Measurements from ENCODE around the gene NUDT8. TPM values are rescaled to one million over a fixed set of nuclear protein-coding genes. Genes with fewer than 3 reads are reported as not detected.
A peak's percentile ranks its signal among the peaks of the same experiment; 100 is the strongest.

NUDT8 gene
- total RNA-seq (12.9 and 13.6 TPM in 2 replicates), polyA plus RNA-seq (28.7 and 29.2 TPM in 2 replicates)

- Histone ChIP-seq H3K36me3 (replicated peaks; ENCODE audit: insufficient read depth, low read depth) (no peaks in the 10 kb centered on the region), H3K9me3 (ENCODE audit: low read depth) (no peaks in the 10 kb centered on the region), H3K27ac (peak within 1 kb of the TSS; percentile 93), H4K20me1 (ENCODE audit: insufficient read depth, poor library complexity, severe bottlenecking) (no peaks in the 10 kb centered on the region), H3K4me1 (ENCODE audit: insufficient read depth) (peaks cover 13% of the 10 kb centered on the region), H3K4me2 (peak within 1 kb of the TSS; percentile 98), H3K79me2 (no peaks in the 10 kb centered on the region), H3K27me3 (no peaks in the 10 kb centered on the region), H3K4me3 (peak within 1 kb of the TSS; percentile 32), H2AFZ (peak within 1 kb of the TSS; percentile 71), H3K9me2 (replicated peaks; ENCODE audit: insufficient read depth) (no peaks in the 10 kb centered on the region)
- 2% methylated on average over 73 of the region's 102 CpGs for WGBS (ENCODE audit: low lambda C conversion rate, missing lambda C conversion rate)
- DNase-seq (ENCODE audit: low spot score): peak; percentile 93
- TF ChIP-seq CTCF (IDR thresholded peaks at IDR 0.05; ENCODE audit: poor library complexity) (peak; percentile 93), EZH2 (IDR thresholded peaks at IDR 0.05; ENCODE audit: borderline replicate concordance) (no peak), EZH2phosphoT487 (IDR thresholded peaks at IDR 0.05; ENCODE audit: low read depth, severe bottlenecking, unreplicated experiment) (no peak)
Measured at GRCh38 chr11:67629386-67630227, at the start of gene NUDT8. NUDT8 (minus strand) TSS chr11:67629937; CDS start chr11:67629911, 26 bp downstream.

GRCh38 chr11:67675058-67675747 lies 45.5 kb upstream of the NUDT8 start:
- H3K4me3 ChIP-seq: no peak overlapping the region

GRCh38 chr11:67674442-67674871 lies 44.7 kb upstream of the NUDT8 start, which contains the start of gene ALDH3B2:
ALDH3B2 (minus strand) TSS chr11:67674623; CDS start chr11:67666935, 7,688 bp downstream.
- Histone ChIP-seq H3K4me3 (no peak within 1 kb of the TSS), H3K27ac (peak within 1 kb of the TSS; percentile 58), H3K9me3 (ENCODE audit: low read depth) (no peaks in the 10 kb centered on the region), H3K27me3 (no peaks in the 10 kb centered on the region), H3K79me2 (no peaks in the 10 kb centered on the region), H3K4me2 (peak within 1 kb of the TSS; percentile 25), H3K9me2 (replicated peaks; ENCODE audit: insufficient read depth) (no peaks in the 10 kb centered on the region), H2AFZ (no peak within 1 kb of the TSS), H3K4me1 (ENCODE audit: insufficient read depth) (peaks cover 11% of the 10 kb centered on the region), H4K20me1 (ENCODE audit: insufficient read depth, poor library complexity, severe bottlenecking) (no peaks in the 10 kb centered on the region), H3K36me3 (replicated peaks; ENCODE audit: insufficient read depth, low read depth) (no peaks in the 10 kb centered on the region)
- DNase-seq (ENCODE audit: low spot score): peak; percentile 61
- no peak for TF ChIP-seq CTCF (IDR thresholded peaks at IDR 0.05; ENCODE audit: poor library complexity)
- WGBS (ENCODE audit: low lambda C conversion rate, missing lambda C conversion rate): 57% methylated on average over 7 of the region's 8 CpGs

More at GRCh38 chr11:67675058-67675747, 45.5 kb upstream of the NUDT8 start:
- no peak for DNase-seq (ENCODE audit: low spot score)
- Histone ChIP-seq H3K27me3 (no peaks in the 10 kb centered on the region), H3K9me2 (replicated peaks; ENCODE audit: insufficient read depth) (no peaks in the 10 kb centered on the region), H3K36me3 (replicated peaks; ENCODE audit: insufficient read depth, low read depth) (no peaks in the 10 kb centered on the region), H2AFZ (no peak overlapping the region), H3K9me3 (ENCODE audit: low read depth) (no peaks in the 10 kb centered on the region), H3K4me1 (ENCODE audit: insufficient read depth) (peaks cover 11% of the 10 kb centered on the region), H3K4me2 (peak overlapping the region; percentile 25), H3K27ac (peak overlapping the region; percentile 58), H3K79me2 (no peaks in the 10 kb centered on the region), H4K20me1 (ENCODE audit: insufficient read depth, poor library complexity, severe bottlenecking) (no peaks in the 10 kb centered on the region)
- TF ChIP-seq EZH2 (IDR thresholded peaks at IDR 0.05; ENCODE audit: borderline replicate concordance): no peak
- no peak for TF ChIP-seq CTCF (IDR thresholded peaks at IDR 0.05; ENCODE audit: poor library complexity)
- TF ChIP-seq EZH2phosphoT487 (IDR thresholded peaks at IDR 0.05; ENCODE audit: low read depth, severe bottlenecking, unreplicated experiment): no peak
- 90% methylated on average over 12 of the region's 12 CpGs for WGBS (ENCODE audit: low lambda C conversion rate, missing lambda C conversion rate)

All from hepatocyte (in vitro differentiated cells).